ENCODE measurements around the gene TRPM8.
"Not testable (repeated sequence)": the region's sequence is repeated elsewhere in the genome, so short reads cannot be mapped to it uniquely, and the experiment has no call there.

Gene TRPM8

GRCh38 chr2:233917116-233917515 lies at the start of gene TRPM8:
Gene TRPM8, plus strand, starts transcription at chr2:233917373. Its CDS starts 9,165 bp downstream, at chr2:233926538.
- DNase-seq (ENCODE audit: low read depth in 2 of 2): no peak

GRCh38 chr2:233867993-233868532 lies 49.1 kb upstream of the TRPM8 start, which contains the start of gene MSL3B:
Gene MSL3B, minus strand, starts transcription at chr2:233868386.
- peak; percentile 28 to 49 for DNase-seq (ENCODE audit: low read depth in 2 of 2)

GRCh38 chr2:233871432-233871831 lies 45.7 kb upstream of the TRPM8 start:
- DNase-seq (ENCODE audit: low read depth in 2 of 2): no peak

- not testable (repeated sequence) for DNase-seq (ENCODE audit: low read depth in 2 of 2)
Observed at GRCh38 chr2:233872125-233872524, 45.0 kb upstream of the TRPM8 start.

GRCh38 chr2:233882353-233882752 lies 34.8 kb upstream of the TRPM8 start:
- DNase-seq (ENCODE audit: low read depth in 2 of 2): no peak

GRCh38 chr2:233892793-233893192 lies 24.4 kb upstream of the TRPM8 start:
- no peak for DNase-seq (ENCODE audit: low read depth in 2 of 2)

- DNase-seq (ENCODE audit: low read depth in 2 of 2): not testable (repeated sequence)
Observed at GRCh38 chr2:233896253-233896652, 20.9 kb upstream of the TRPM8 start.

GRCh38 chr2:233901367-233901766 lies 15.8 kb upstream of the TRPM8 start:
- no peak for DNase-seq (ENCODE audit: low read depth in 2 of 2)

- DNase-seq (ENCODE audit: low read depth in 2 of 2): no peak
Observed at GRCh38 chr2:233901884-233902283, 15.3 kb upstream of the TRPM8 start.

GRCh38 chr2:233905945-233906344 lies 11.2 kb upstream of the TRPM8 start:
- DNase-seq (ENCODE audit: low read depth in 2 of 2): no peak

- DNase-seq (ENCODE audit: low read depth in 2 of 2): no peak
Observed at GRCh38 chr2:233907627-233908026, 9.5 kb upstream of the TRPM8 start.

- peak; percentile 4 to 16 for DNase-seq (ENCODE audit: low read depth in 2 of 2)
Observed at GRCh38 chr2:233912691-233913423, 4.3 kb upstream of the TRPM8 start.

GRCh38 chr2:233915128-233915527 lies 2.0 kb upstream of the TRPM8 start:
- no peak for DNase-seq (ENCODE audit: low read depth in 2 of 2)

GRCh38 chr2:233919319-233919718 lies 2.1 kb downstream of the TRPM8 start:
- DNase-seq (ENCODE audit: low read depth in 2 of 2): no peak

GRCh38 chr2:233919938-233920337 lies 2.8 kb downstream of the TRPM8 start:
- peak in 1 of 2 donors; percentile 16 for DNase-seq (ENCODE audit: low read depth in 2 of 2)

- no peak for DNase-seq (ENCODE audit: low read depth in 2 of 2)
Observed at GRCh38 chr2:233922471-233922870, 5.3 kb downstream of the TRPM8 start.

- no peak for DNase-seq (ENCODE audit: low read depth in 2 of 2)
Observed at GRCh38 chr2:233925402-233925801, 8.2 kb downstream of the TRPM8 start.

GRCh38 chr2:233926806-233927205 lies 9.6 kb downstream of the TRPM8 start:
- DNase-seq (ENCODE audit: low read depth in 2 of 2): no peak

- peak in 1 of 2 donors; percentile 37 for DNase-seq (ENCODE audit: low read depth in 2 of 2)
Observed at GRCh38 chr2:233928594-233929351, 11.6 kb downstream of the TRPM8 start.

GRCh38 chr2:233929352-233930022 lies 12.3 kb downstream of the TRPM8 start:
- DNase-seq (ENCODE audit: low read depth in 2 of 2): no peak

GRCh38 chr2:233934524-233934923 lies 17.4 kb downstream of the TRPM8 start:
- no peak for DNase-seq (ENCODE audit: low read depth in 2 of 2)

GRCh38 chr2:233935426-233935825 lies 18.3 kb downstream of the TRPM8 start:
- no peak for DNase-seq (ENCODE audit: low read depth in 2 of 2)
